HepG2 (cell line): ENCODE measurements around the gene CYP27B1. TPM values are rescaled to one million over a fixed set of nuclear protein-coding genes. Genes with fewer than 3 reads are reported as not detected.

Experiments used
- AKAP8 ChIP-seq: sonication (generic); formaldehyde crosslinking; IDR thresholded peaks from 2 replicates; pipeline ENCODE4 v1.5.1; 2020; ENCODE audit warnings: mild to moderate bottlenecking, missing genetic modification reagents
- DBP ChIP-seq: sonication (generic); formaldehyde crosslinking; IDR thresholded peaks from 2 replicates; pipeline ENCODE4 v1.4.0; 2020; ENCODE audit warnings: missing genetic modification reagents; ENCODE audit errors: not compliant biosample characterization
- DNMT3B ChIP-seq: conservative IDR thresholded peaks from 2 replicates; pipeline ENCODE4 v1.6.1; 2016; ENCODE audit warnings: missing biosample characterization, control low read depth
- FOXP4 ChIP-seq: sonication (generic); formaldehyde crosslinking; IDR thresholded peaks from 2 replicates; pipeline ENCODE4 v1.4.0; 2020; ENCODE audit warnings: missing genetic modification reagents
- HES4 ChIP-seq: sonication (generic); formaldehyde crosslinking; IDR thresholded peaks from 2 replicates; pipeline ENCODE4 v1.9.0; 2021; ENCODE audit warnings: mild to moderate bottlenecking, missing genetic modification reagents, borderline replicate concordance
- HOXA9 ChIP-seq: sonication (generic); formaldehyde crosslinking; IDR thresholded peaks from 2 replicates; pipeline ENCODE4 v1.8.1; 2022; ENCODE audit warnings: missing genetic modification reagents, mild to moderate bottlenecking, moderate library complexity, borderline replicate concordance
- IKZF1 ChIP-seq: fragments of 450-650 bp; IDR thresholded peaks from 2 replicates; pipeline ENCODE4 v1.7.1; 2016
- JUN ChIP-seq: sonication (generic); formaldehyde crosslinking; IDR thresholded peaks from 2 replicates; pipeline ENCODE4 v1.4.0; 2020; ENCODE audit warnings: mild to moderate bottlenecking, missing genetic modification reagents
- NCOA2 ChIP-seq: sonication (generic); formaldehyde crosslinking; IDR thresholded peaks from 2 replicates; pipeline ENCODE4 v1.8.0; 2022; ENCODE audit warnings: inconsistent platforms
- NR2C2 ChIP-seq: sonication (generic); formaldehyde crosslinking; IDR thresholded peaks from 2 replicates; pipeline ENCODE4 v1.4.0; 2020; ENCODE audit warnings: missing genetic modification reagents, mild to moderate bottlenecking, moderate library complexity, borderline replicate concordance
- NR2F6 ChIP-seq, 2 experiments: IDR thresholded peaks; 2 replicates each; pipeline ENCODE4 v1.6.1; 2016; ENCODE audit warnings: antibody characterized with exemption in 1 of 2, mild to moderate bottlenecking in 1 of 2
- PHF20 ChIP-seq: sonication (generic); formaldehyde crosslinking; IDR thresholded peaks from 2 replicates; pipeline ENCODE4 v1.5.0; 2020; ENCODE audit warnings: mild to moderate bottlenecking, missing genetic modification reagents
- PPARG ChIP-seq: conservative IDR thresholded peaks from 2 replicates; pipeline ENCODE4 v1.6.1; 2016; ENCODE audit warnings: missing biosample characterization, missing genetic modification reagents
- PREB ChIP-seq: sonication (generic); formaldehyde crosslinking; IDR thresholded peaks from 2 replicates; pipeline ENCODE4 v1.4.0; 2020; ENCODE audit warnings: missing genetic modification reagents
- RBM39 ChIP-seq: fragments of 200-400 bp; formaldehyde crosslinking; IDR thresholded peaks from one replicate; pipeline ENCODE4 v1.6.1; 2018; ENCODE audit warnings: antibody characterized with exemption, mild to moderate bottlenecking, low read depth, low read length; ENCODE audit not compliant: poor library complexity, severe bottlenecking
- SIN3B ChIP-seq: fragments of 150-350 bp; IDR thresholded peaks from 2 replicates; pipeline ENCODE4 v1.6.1; 2014; ENCODE audit warnings: low read length
- TFE3 ChIP-seq: IDR thresholded peaks from 2 replicates; pipeline ENCODE4 v1.6.1; 2016
- UBTF ChIP-seq: sonication (generic); formaldehyde crosslinking; IDR thresholded peaks from 2 replicates; pipeline ENCODE4 v1.4.0; 2020; ENCODE audit warnings: mild to moderate bottlenecking, missing genetic modification reagents
- ZBTB8A ChIP-seq: sonication (generic); formaldehyde crosslinking; IDR thresholded peaks from 2 replicates; pipeline ENCODE4 v1.4.0; 2020; ENCODE audit warnings: mild to moderate bottlenecking, low read depth, missing genetic modification reagents, borderline replicate concordance
- ZNF746 ChIP-seq: sonication (generic); formaldehyde crosslinking; IDR thresholded peaks from 2 replicates; pipeline ENCODE4 v1.8.0; 2022; ENCODE audit warnings: mild to moderate bottlenecking, missing genetic modification reagents
- polyA plus RNA-seq, 8 experiments: library from polyadenylated mRNA; depleted of rRNA in 3 of 8; stranded (reverse) in 7 of 8; unstranded in 1 of 8; fragments of >200 nt; fragmentation: Illumina TruSeq in 4 of 8; extraction: Trizol in 4 of 8; gene quantifications; 2 replicates each; pipeline versions ENCODE4 v1.2.1 to v1.2.3, GENCODE V29; 2011 to 2016; ENCODE audit warnings: low read depth in 4 of 8, missing spikeins in 1 of 8, mixed read lengths in 1 of 8; ENCODE audit not compliant: insufficient read depth in 1 of 8
- total RNA-seq, 5 experiments: library from RNA; depleted of rRNA; stranded (reverse); fragments of >200 nt; fragmentation: Illumina TruSeq; extraction: Trizol; gene quantifications; 2 replicates each; pipeline ENCODE4 v1.2.3, GENCODE V29; 2016; ENCODE audit warnings: low read depth in 1 of 5

Gene CYP27B1
- total and polyA plus RNA-seq, 2 of the 13 experiments (the other 11 are each of a cell fraction or from before 2014, with no cell fraction given), result 2.3 to 3.0 TPM

GRCh38 chr12:57772429-57773322 lies 5.8 kb upstream of the CYP27B1 start, which contains the start of gene EEF1AKMT3 (continued):
- TF ChIP-seq SIN3B, result no peak
- no peak for TF ChIP-seq HES4 (CRISPR knock-in tag)
- no peak for TF ChIP-seq NR2F6 (IDR thresholded peaks at IDR 0.05)
- TF ChIP-seq NR2F6 (CRISPR knock-in tag; IDR thresholded peaks at IDR 0.05), result no peak
- TF ChIP-seq ZNF746, result no peak; the same call in 1 of the 2 replicates
- 0 out of 2 replicates have a peak, but pooled peaks have one; percentile 13 for TF ChIP-seq FOXP4 (CRISPR knock-in tag)
- TF ChIP-seq TFE3, result no peak
- TF ChIP-seq DBP (CRISPR knock-in tag), result no peak
- TF ChIP-seq AKAP8 (CRISPR knock-in tag), result no peak
- TF ChIP-seq ZBTB8A, result no peak
- TF ChIP-seq PHF20 (CRISPR knock-in tag), result no peak
- no peak for TF ChIP-seq PPARG
- no peak for TF ChIP-seq NR2C2
- peak; percentile 80 for TF ChIP-seq UBTF (CRISPR knock-in tag)
- no peak for TF ChIP-seq DNMT3B (CRISPR knock-in tag)
- TF ChIP-seq JUN (CRISPR knock-in tag), result no peak
- no peak for TF ChIP-seq IKZF1
- no peak for TF ChIP-seq PREB (CRISPR knock-in tag)
- no peak for TF ChIP-seq NCOA2
- TF ChIP-seq RBM39, result no peak
- no peak for TF ChIP-seq HOXA9 (CRISPR knock-in tag)
